ENCODE measurements around the gene PLEKHG1. TPM values are rescaled to one million over a fixed set of nuclear protein-coding genes. Genes with fewer than 3 reads are reported as not detected.

PLEKHG1 gene
- total and polyA plus RNA-seq, 2 of the 13 experiments (the other 11 are each of a cell fraction or from before 2014, with no cell fraction given), result 0.03 to 0.04 TPM

- H3K27ac ChIP-seq (ENCODE audit: extremely low read length, insufficient read depth, low read length), result no peak overlapping the region
- BruUV-seq (replicated peaks), result no TSS peak
- H3K27me3 ChIP-seq (ENCODE audit: control insufficient read depth in 1 of 2, insufficient read depth in 2 of 2, low read length in 2 of 2), result no peaks in the 10 kb centered on the region
- H4K20me1 ChIP-seq (ENCODE audit: insufficient read depth, low read length), result no peaks in the 10 kb centered on the region
- in situ Hi-C loops (cut with HindIII; ENCODE audit: extremely low pct_ligation_motif_present, low pct_unique_long_range_greater_than_20kb), result no loop called here
- no peak overlapping the region for H2AFZ ChIP-seq (ENCODE audit: low read length)
- H3K4me2 ChIP-seq (ENCODE audit: low read depth, low read length), result no peak overlapping the region
- no peaks in the 10 kb centered on the region for H3K36me3 ChIP-seq (replicated peaks in 1 of 2; ENCODE audit: control insufficient read depth in 1 of 2, insufficient read depth in 2 of 2, low read length in 2 of 2)
- ChIA-PET POLR2A (no interaction called here), CTCF (ENCODE audit: low intra/inter-chr PET ratio, low total read pairs) (no interaction called here)
- TF ChIP-seq MAFG (CRISPR knock-in tag; IDR thresholded peaks at IDR 0.05) (no peak), MEF2D (CRISPR knock-in tag; IDR thresholded peaks at IDR 0.05) (no peak), ZNF235 (CRISPR knock-in tag; IDR thresholded peaks at IDR 0.05; ENCODE audit: borderline replicate concordance) (no peak), ISL2 (CRISPR knock-in tag; IDR thresholded peaks at IDR 0.05) (no peak), NR2F2 (IDR thresholded peaks at IDR 0.05; ENCODE audit: borderline replicate concordance, low read depth) (no peak), ZNF232 (CRISPR knock-in tag; IDR thresholded peaks at IDR 0.05; ENCODE audit: borderline replicate concordance) (no peak), IRX3 (CRISPR knock-in tag; IDR thresholded peaks at IDR 0.05; ENCODE audit: borderline replicate concordance, low read depth) (no peak), TCF7 (IDR thresholded peaks at IDR 0.05; ENCODE audit: low read depth) (no peak), ZNF609 (CRISPR knock-in tag; IDR thresholded peaks at IDR 0.05; ENCODE audit: borderline replicate concordance) (no peak), MAZ (IDR thresholded peaks at IDR 0.05; ENCODE audit: borderline replicate concordance, low read depth, low read length) (no peak), MAZ (CRISPR knock-in tag; IDR thresholded peaks at IDR 0.05; ENCODE audit: low read depth) (no peak), ZNF549 (CRISPR knock-in tag; IDR thresholded peaks at IDR 0.05) (no peak)
- no peak for DNase-seq (ENCODE audit: low spot score)
- intact Hi-C loops (cut with micrococcal nuclease; ENCODE audit: unreplicated experiment), result no loop called here
- FAIRE-seq, result no peak
- peaks cover 23% of the 10 kb centered on the region for H3K4me1 ChIP-seq (ENCODE audit: insufficient read depth, low read length)
- H3K4me3 ChIP-seq (replicated peaks in 1 of 3; ENCODE audit: insufficient read depth in 1 of 3, low read depth in 2 of 3, low read length in 3 of 3), result no peak overlapping the region
- no peaks in the 10 kb centered on the region for H3K79me2 ChIP-seq (ENCODE audit: insufficient read depth, low read length)
- no peak overlapping the region for H3K9ac ChIP-seq (ENCODE audit: insufficient read depth, low read depth, low read length)
- no peaks in the 10 kb centered on the region for H3K9me3 ChIP-seq (ENCODE audit: low read length)
- ATAC-seq, result no peak
These were observed 33.2 kb upstream of the PLEKHG1 start for GRCh38 chr6:150566486-150566885.

Data from HepG2 (cell line).